Measurements from ENCODE around the gene IFNLR1. TPM values are rescaled to one million over a fixed set of nuclear protein-coding genes. Genes with fewer than 3 reads are reported as not detected.

The IFNLR1 gene
- total and polyA plus RNA-seq, 3 donors from 2014 or later = 0.63 to 1.6 (median 1.5) TPM

- no peak overlapping the region for H3K4me3 ChIP-seq
- H3K27ac ChIP-seq = no peak overlapping the region
- H3K4me1 ChIP-seq = peaks cover 18% of the 10 kb centered on the region
- no peak for DNase-seq
- intact Hi-C loops (cut with DNase I; ENCODE audit: low total_unique reads) = no loop called here
- H3K27me3 ChIP-seq = no peaks in the 10 kb centered on the region
- TF ChIP-seq, protein P1, sequence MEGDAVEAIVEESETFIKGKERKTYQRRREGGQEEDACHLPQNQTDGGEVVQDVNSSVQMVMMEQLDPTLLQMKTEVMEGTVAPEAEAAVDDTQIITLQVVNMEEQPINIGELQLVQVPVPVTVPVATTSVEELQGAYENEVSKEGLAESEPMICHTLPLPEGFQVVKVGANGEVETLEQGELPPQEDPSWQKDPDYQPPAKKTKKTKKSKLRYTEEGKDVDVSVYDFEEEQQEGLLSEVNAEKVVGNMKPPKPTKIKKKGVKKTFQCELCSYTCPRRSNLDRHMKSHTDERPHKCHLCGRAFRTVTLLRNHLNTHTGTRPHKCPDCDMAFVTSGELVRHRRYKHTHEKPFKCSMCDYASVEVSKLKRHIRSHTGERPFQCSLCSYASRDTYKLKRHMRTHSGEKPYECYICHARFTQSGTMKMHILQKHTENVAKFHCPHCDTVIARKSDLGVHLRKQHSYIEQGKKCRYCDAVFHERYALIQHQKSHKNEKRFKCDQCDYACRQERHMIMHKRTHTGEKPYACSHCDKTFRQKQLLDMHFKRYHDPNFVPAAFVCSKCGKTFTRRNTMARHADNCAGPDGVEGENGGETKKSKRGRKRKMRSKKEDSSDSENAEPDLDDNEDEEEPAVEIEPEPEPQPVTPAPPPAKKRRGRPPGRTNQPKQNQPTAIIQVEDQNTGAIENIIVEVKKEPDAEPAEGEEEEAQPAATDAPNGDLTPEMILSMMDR (IDR thresholded peaks at IDR 0.05) = no peak
- no peak for TF ChIP-seq POLR2A (IDR thresholded peaks at IDR 0.05)
- 79 to 90% methylated on average over 6 of the region's 6 CpGs for WGBS, 2 donors
- H3K9me3 ChIP-seq = no peaks in the 10 kb centered on the region
- no peaks in the 10 kb centered on the region for H3K36me3 ChIP-seq (ENCODE audit: low read depth, missing control alignments)
Measured at GRCh38 chr1:24113641-24114033, 73.5 kb downstream of the IFNLR1 start.

- Histone ChIP-seq H3K4me3 (no peak within 1 kb of the TSS), H3K36me3 (ENCODE audit: low read depth, missing control alignments) (no peaks in the 10 kb centered on the region), H3K9me3 (no peaks in the 10 kb centered on the region), H3K4me1 (peaks cover 22% of the 10 kb centered on the region), H3K27ac (peak within 1 kb of the TSS; percentile 55 to 83), H3K27me3 (no peaks in the 10 kb centered on the region)
- intact Hi-C loops (cut with DNase I; ENCODE audit: low total_unique reads) = no loop called here
- peak; percentile 92 for DNase-seq
- WGBS, 2 donors = 47 to 50% methylated on average over 22 to 27 of the region's 27 CpGs
- no peak for TF ChIP-seq POLR2A (IDR thresholded peaks at IDR 0.05)
- TF ChIP-seq, protein P1 (IDR thresholded peaks at IDR 0.05) = peak; percentile 42 to 63 (median 55)
Measured at GRCh38 chr1:24111996-24112779, 74.9 kb downstream of the IFNLR1 start, which contains the start of gene MYOM3. TSS of gene MYOM3 (minus strand) at chr1:24112135. CDS start at chr1:24108636, 3,499 bp downstream.

DNA sequence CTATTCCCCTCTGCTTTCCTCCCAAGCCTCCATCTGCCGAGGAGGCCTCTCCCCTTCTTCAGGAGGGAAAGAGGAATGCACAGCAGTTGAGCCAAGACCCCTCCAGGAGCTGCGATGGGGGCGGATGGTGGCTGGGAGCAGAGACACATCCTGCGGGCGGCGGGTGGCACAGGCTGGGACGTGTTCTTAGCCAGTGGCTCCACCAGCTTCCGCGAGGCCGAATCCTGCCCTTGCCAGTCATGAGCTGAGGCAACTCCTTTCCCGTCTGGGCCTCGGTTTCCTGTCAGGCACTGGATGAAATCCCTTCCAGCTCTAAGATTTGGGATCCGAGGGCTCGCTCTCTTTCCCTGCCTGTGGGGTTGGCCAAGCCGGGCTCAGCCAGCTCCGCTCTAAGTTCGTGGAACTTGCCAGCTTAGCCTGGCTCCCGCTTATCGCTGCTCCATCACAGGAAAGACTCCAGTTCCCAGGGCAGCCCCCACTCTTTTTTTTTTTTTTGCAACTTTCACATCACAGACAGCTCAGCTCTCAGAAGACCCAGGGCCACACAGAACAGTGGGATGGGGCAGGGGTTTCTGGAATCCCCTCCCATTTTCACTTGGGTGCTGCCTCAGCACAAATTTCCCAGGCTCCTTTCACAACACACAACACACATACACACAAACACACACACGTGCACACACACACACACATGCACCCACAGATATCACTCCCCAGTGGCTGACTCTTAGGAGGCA, 75.7 kb downstream of the IFNLR1 start:
- H3K9me3 ChIP-seq = no peaks in the 10 kb centered on the region
- H3K4me3 ChIP-seq = no peak overlapping the region
- no peak for TF ChIP-seq POLR2A (IDR thresholded peaks at IDR 0.05)
- TF ChIP-seq, protein P1 (IDR thresholded peaks at IDR 0.05) = no peak
- 31 to 38% methylated on average over 15 to 20 of the region's 20 CpGs for WGBS, 2 donors
- H3K27ac ChIP-seq = peak overlapping the region; percentile 55 to 83
- intact Hi-C loops (cut with DNase I; ENCODE audit: low total_unique reads) = no loop called here
- no peaks in the 10 kb centered on the region for H3K36me3 ChIP-seq (ENCODE audit: low read depth, missing control alignments)
- no peaks in the 10 kb centered on the region for H3K27me3 ChIP-seq
- H3K4me1 ChIP-seq = peaks cover 22% of the 10 kb centered on the region
- DNase-seq = peak; percentile 47

GRCh38 chr1:24110642-24111261, 76.3 kb downstream of the IFNLR1 start:
- H3K27me3 ChIP-seq = no peaks in the 10 kb centered on the region
- no peak overlapping the region for H3K4me3 ChIP-seq
- peak; percentile 63 for DNase-seq
- WGBS, 2 donors = 35 to 53% methylated on average over 11 to 14 of the region's 14 CpGs
- H3K27ac ChIP-seq = peak overlapping the region; percentile 55 to 83
- intact Hi-C loops (cut with DNase I; ENCODE audit: low total_unique reads) = no loop called here
- H3K36me3 ChIP-seq (ENCODE audit: low read depth, missing control alignments) = no peaks in the 10 kb centered on the region
- no peaks in the 10 kb centered on the region for H3K9me3 ChIP-seq
- H3K4me1 ChIP-seq = peaks cover 26% of the 10 kb centered on the region
- TF ChIP-seq POLR2A (IDR thresholded peaks at IDR 0.05) = no peak
- TF ChIP-seq, protein P1 (IDR thresholded peaks at IDR 0.05) = no peak

Measured in testis (tissue), 3 donors.